Left hindlimb (tissue), 1 donor: ENCODE results near the gene RNF220.
A peak's percentile ranks its signal among the peaks of the same experiment; 100 is the strongest.
"Not testable (repeated sequence)": the region's sequence is repeated elsewhere in the genome, so short reads cannot be mapped to it uniquely, and the experiment has no call there.

ENCODE experiments used
- DNase-seq: peaks from one replicate; pipeline ENCODE4 v3.0.0-alpha.2; 2018

Gene RNF220

DNA sequence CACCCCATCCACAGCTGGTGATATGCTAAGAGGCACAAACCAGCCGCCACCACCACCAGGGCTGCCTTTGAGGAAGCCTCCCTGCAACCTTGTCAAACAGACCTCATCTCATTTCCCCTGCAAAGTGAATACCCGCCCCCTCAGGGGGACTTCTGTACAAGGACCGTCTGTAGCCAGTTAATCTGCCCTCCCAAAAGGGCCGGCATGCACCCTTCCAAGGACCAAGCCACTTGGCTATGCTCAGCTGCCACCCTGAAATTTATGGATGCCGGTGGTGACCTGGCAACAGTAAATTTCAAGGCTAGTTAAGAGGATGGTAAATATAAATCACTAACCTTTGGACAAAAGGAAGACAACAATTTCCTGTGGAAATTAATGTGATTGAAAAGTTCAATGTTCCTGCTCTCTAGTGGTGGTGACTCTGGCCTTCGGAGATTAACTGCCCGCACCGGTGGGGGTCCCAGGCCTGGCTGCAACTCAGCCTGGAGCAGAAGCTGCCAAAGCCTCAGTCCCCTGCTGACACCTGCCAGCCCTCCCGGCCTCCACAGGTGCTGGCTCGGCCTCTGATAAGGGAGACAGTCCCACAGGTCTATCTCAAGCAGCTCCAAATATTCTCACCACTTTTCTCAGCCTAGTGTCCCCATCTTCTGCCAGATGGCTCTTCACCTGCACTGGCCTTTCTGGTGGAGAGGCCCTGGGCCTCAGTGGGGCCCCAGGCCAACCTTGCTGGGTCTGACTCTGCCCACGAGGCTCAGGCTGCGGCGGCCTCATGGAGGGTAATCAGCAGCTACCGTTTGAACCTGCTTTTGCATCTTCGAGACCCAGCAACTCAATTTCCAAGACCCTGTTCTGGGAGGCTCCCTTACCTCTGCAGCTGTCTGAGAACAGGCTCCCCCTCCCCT lies 257.0 kb downstream of the RNF220 start:
- DNase-seq, result no peak

DNA sequence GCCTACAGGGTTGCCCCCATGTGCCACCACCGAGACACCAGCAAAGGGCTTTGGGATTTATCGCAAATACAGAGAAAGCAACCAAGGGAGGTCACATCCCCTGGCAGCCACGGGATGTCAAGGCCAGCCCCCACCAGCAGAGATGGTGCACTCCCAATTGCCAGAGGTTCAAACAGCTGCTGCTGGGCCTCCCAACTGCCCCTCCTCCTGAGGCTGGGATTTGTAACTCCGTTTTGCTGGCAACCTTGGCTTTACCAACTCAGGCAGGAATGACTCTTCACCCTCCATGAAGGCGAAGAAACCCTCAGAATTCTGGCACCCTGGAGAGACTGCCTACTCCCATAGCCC lies 257.6 kb downstream of the RNF220 start:
- no peak for DNase-seq

DNA sequence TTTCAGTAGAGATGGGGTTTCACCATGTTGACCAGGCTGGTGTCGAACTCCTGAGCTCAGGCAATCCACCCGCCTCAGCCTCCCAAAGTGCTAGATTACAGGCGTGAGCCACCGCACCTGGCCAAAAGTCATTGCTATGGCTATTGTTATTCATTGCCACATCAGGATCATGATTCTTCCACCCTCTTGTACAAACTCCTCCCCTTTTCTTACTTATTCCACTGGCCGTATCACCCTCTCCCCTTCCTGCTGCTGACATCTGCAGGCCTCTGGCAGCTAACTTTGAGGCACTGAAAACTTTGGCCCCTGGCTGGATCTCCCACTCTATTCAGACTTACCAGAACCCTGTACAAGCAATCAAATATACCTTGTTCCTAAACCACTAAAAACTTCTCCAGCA lies 258.4 kb downstream of the RNF220 start:
- no peak for DNase-seq

DNA sequence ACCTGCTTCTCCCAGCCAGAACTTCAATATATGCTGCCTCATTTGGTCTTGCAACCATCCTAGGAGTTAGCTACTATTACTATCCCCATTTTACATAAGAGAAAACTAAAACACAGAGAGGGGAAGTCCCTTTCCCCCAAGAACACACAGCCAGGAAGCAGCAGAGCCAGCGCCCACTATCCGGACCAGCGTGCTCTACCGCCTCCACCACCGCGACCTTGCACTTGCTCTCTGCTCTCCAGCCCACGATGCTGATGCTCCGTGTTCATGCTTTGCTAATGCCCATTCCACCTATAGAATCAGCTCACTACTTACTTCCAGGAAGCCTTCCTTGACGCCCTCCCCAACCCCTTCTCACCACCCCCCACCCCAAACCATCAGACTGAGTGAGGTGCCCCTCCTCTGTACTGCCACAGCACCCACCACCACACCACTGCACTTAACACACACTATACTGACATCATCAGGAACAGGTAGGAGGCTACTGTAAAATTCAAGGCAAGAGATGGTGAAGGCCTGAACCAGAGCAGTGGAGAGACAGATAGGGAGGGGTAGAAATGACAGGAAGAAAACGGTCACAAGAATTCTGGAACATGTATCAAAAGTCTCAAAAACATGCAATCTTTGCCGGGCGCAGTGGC lies 259.8 kb downstream of the RNF220 start:
- no peak for DNase-seq

DNA sequence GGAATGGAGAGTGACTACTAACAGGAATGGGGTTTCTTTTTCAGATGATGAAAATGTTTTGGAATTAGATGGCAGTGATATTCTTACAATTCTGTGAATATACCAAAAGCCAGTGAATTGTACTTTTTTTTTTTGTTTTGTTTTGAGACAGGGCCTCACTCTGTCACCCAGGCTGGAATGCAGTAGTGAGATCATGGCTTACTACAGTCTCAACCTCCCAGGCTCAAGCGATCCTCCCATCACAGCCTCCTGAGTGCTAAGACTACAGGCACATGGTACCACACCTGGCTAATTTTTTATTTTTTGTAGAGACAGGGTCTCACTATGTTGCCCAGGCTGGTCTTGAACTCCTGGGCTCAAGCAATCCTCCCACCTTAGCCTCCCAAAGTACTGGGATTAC lies 261.7 kb downstream of the RNF220 start:
- not testable (repeated sequence) for DNase-seq

DNA sequence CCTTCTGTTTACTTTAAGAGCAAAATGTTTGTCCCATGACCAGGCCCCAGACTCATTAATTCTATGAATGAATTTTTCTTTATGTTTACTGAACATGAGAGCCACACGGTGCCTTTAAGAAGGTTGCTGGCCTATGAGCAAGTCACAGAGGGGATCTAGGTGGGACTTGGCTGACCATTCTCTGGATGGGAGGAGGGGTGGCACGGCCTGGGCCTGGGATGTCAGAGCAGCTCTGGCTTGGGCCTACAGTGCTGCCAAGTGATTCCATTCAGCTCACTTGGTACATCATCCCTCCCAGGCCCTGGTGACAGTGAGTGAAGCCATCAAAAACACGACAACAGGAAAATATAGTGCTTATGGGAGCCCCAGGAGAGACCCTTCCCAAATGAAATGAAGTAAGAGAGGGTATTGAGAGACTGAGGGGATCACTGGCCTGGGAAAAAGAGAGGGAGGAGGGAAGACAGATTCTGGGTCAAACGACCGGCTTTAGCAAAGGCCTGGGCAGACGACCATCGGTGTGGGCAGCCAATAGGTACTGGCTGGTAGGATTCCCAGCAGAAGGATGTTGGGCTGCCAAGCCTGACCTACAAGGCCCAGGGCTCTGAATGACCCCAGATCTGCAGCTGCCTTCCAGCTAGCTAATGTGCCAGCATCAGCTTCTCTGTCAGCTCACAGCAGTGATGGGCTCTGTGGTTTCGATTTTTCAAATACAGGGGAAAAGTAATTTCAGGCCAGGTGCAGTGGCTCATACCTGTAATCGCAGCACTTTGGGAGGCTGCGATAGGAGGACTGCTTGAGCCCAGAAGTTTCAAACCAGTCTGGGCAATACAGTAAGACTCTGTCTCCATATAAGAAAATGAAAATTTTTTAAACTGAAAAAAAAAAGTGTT lies 265.9 kb downstream of the RNF220 start:
- DNase-seq, result no peak

DNA sequence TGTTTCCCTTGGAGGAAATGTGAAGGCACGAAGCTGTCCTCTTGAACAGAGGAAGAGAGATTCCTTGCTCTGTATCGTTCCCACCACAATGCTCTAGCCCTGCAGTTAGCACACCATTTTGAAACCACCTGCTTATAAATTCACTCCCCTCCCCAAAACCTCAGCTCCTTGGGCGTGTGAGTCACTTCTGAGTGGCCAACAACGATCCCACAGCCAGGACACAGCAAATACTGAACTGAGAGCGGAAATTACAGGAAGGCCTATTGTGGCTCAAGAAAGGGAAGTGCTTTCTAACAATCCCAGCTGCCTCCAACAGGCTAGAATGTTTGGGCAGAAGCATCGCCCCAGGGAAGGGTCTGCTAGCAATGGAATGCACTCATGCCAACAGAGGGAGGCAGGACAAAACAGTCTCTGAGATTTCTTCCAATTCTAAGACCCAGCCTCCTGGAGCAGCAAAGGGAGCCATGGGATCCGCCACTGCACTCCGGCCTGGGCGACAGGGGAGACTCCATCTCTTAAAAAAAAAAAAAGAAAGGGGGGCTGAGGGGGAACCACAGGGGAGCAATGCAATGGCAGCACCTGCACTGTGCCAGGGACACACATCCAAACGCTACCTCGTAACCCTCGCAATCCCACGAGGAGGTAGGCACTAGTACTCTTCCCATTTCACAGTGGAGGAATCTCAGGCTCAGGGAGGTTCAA lies 267.4 kb downstream of the RNF220 start:
- no peak for DNase-seq

DNA sequence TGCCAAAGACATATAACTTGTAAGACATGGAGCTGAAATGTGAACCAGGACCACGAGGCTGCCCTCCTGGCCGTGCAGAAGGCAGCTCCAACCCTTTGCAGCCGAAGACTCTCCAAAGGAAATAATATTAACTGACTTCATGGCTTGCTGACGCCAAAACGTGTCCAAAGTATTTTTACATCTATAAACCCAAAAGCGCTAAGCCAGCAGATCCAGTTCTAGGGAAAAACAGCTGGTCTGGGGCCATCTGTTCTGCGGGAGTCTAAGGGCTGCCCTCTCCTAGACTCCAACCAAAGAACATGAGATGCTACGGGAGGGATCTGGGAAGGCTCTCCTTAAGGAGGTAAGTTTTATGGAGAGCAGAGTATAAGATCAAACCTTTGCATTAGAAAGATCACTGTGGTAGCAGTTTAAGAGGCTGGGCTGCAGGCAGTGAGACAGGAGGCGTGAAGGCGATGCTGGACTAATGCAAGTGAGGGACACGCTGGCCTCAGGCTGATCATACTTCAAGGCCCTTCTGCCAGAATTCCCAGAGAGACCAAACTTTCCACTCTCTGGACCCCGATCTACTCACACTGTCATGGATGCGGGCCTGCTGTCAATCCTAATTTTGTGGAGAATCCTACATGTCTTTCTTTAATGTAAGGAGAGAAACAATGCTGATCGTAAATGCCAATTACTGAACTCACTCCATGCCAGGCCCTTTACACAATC lies 268.1 kb downstream of the RNF220 start:
- no peak for DNase-seq

DNA sequence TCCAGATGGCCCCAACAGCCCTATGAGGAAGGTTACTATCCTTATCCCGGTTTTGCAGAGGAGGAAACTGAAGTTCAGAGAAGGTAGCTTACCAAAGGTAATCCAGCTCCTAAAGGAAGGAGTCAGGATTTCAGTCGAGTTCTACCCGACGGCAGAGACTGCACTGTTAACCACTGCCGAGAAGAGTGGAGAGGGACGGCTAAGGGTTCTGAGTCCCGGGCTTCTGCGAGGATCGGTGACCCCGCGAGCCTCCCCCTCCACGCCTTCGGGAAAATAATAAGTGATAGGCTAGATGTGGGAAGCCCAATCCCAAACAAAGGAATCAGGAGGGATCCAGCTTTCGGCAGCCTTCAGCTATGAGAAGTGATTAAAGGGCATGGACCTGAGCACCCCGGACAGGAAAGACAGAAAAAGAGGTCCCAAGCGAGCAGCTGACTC lies 268.6 kb downstream of the RNF220 start:
- DNase-seq, result no peak

DNA sequence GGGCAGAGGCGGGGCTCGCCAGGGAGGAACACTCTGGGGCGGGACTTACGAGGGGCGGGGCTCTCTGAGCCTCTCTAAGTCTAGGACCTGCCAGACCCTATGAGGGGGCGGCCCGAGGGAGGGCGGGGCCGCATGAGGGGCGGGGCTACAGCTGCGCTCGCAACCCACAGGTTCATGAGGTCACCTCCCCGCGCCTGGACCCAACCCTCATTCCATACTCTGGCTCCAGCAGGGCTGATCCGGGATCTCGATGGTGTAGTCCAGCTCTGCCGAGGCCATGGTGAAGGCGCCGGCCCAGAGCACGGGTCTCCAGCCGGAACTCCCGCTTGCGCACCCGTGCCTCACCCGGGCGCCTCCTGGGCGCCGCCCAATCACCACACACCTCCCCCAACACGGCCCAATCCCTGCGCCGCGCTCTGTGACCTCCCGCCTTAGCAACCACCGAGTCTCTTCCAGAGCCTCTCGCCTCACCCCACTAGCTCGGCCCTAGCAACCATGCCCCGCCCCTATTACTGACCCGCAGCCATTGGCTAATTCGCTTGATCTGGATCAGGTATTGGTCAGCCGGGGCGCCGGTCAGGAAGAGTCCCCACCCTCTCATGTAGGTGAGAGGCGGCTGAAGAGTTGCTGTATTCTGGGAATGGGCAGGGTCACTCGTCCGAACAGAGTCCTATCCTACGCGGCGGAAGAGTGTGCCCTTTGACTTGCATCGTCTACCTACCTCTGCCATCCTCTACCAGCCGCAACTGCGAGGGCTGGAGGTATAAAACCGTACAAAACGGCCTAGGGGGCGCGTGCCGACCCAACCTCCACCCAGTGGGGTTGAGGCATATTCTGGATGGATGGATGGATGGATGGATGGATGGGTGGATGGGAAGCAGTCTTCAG lies 269.3 kb downstream of the RNF220 start, which contains the start of the genes ARMH1 and TMEM53:
Gene ARMH1, plus strand, starts transcription at position 602 of the 888 bp plus-strand sequence. CDS start 14,984 bp downstream, outside the sequence.
Gene TMEM53, minus strand, starts transcription at position 369 of the 888 bp plus-strand sequence. Its CDS starts 90 bp downstream, at position 279.
- DNase-seq, result peak; percentile 99

DNA sequence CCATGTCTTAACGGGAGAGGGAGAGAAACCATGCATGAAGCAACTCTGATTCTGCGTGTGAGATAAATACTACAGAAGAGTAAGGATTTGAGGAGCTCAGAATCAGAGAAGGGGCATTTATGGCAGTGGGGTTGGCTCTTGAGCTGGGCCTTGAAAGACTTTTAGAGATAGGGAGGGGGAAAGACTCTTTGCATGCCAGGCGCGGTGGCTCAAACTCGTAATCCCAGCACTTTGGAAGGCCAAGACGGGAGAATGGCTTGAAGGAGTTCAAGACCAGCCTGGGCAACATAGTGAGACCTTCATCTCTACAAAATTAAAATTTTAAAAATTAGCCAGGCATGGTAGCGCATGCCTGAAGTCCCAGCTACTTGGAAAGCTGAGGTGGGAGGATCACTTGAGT lies 270.1 kb downstream of the RNF220 start:
- DNase-seq, result no peak

DNA sequence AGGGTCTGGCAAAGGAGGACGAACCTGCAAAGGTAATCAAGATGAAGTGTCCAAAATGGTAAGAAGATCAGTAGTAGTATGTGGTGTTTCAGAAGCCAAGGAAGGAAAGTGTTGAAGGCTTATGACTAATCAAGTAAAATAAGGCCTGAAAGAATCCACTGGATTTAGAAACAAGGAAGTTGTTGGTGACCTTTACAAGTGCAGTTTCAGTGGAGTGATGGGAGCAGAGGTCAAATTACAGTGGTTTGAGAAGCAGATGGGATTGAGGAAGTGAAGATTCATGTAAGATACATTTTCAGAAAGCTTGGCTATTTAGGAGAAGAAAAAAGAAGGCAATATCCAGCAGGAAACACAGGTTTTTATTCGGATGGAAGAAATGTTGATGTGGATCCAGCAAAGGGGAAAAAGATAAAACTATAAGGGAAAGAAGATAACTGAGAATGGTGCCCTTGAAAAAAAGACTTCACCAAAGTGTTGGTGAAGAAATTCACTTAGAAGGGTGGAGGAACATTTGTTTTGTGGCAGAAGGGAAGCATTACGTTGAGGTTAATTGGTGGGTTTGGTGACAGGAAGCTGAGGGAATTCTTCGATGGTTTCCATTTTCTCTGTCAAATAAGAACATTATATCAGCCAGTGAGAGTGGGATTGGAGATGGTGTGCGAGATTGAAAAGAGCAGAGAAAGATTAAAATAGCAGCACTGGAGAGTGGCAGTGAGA lies 271.6 kb downstream of the RNF220 start:
- no peak for DNase-seq

DNA sequence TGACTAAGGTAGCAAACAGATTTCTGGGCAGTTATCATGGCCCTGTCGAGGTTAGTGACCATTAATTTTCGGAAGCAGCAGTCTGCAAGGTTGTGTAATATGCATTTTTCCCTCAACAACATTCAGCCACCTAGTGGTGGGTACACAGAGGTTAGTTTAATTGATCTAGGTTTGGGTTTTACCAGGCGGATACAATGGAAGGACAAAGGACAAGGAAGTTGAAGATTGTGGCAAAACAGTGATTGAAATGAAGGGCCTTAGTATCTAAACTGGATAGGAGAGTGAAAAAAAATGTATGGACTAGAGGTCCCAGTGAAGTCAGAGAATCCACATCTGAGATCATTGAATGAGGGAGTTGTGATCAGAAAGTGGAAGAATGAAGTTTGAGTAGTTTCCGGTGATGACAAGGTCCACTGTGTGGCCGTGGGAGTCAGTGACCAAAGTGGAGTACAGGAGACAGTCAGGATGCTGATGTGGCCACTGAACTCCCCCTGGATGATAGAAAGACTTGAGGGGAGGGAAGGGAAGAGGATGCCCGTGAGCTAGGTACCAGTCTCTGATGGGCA lies 272.2 kb downstream of the RNF220 start:
- DNase-seq, result no peak

DNA sequence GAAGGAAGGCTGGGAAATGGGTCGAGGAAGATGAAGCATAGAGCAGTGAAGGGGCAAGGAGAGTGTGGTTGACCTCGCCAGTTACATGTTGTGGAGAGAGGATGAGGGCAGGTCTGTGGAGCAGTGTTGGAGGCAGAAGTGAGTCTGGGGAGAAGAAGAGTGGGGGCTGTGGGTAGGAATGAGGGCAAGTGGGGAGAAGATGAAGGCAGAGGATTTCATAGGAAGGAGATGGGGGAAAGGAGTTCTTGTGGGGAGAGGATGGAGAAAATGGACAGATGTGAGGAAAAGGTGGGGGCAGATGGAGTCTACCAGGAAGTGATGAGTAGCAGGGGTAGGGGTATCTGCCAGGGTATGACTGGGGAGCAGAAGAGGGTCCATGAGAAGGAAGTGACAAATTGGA lies 273.1 kb downstream of the RNF220 start:
- no peak for DNase-seq

DNA sequence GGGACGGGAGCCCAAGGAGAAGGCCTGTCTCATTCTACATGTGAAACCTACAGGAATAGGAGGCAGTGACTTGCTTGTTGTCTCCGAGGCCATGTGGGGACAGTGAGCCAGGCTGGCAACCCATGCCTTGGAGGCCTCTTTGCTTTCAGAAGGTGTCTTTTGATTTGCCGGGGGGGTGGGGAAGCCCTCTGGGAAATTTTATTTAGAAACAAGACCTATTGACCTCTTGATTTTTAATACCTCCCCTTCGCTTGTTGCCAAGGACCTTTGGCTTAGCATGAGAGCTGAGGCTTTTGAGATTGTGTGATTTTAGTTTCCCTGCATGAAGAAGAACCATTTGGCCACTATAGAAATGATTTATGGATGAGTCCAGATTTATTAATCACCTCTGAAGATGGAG lies 273.6 kb downstream of the RNF220 start:
- DNase-seq, result no peak

DNA sequence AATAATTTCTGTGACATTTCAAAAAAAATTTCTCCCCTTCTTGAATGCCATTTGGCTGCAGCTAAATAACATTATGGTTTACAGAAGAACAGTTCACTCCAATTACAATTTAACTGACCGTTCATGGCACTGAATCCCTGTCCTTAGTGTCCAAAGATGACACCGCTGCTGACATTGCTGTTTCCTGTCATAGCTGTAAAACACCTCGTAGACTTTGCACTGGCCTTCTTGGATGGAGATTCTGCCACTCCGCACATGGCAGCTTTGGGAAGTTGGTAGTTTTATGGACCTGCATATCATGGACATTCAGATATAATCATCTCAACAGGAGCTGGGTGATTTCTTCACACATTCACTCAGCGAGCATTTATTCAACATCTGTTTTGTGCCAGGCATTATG lies 274.4 kb downstream of the RNF220 start:
- DNase-seq, result no peak

DNA sequence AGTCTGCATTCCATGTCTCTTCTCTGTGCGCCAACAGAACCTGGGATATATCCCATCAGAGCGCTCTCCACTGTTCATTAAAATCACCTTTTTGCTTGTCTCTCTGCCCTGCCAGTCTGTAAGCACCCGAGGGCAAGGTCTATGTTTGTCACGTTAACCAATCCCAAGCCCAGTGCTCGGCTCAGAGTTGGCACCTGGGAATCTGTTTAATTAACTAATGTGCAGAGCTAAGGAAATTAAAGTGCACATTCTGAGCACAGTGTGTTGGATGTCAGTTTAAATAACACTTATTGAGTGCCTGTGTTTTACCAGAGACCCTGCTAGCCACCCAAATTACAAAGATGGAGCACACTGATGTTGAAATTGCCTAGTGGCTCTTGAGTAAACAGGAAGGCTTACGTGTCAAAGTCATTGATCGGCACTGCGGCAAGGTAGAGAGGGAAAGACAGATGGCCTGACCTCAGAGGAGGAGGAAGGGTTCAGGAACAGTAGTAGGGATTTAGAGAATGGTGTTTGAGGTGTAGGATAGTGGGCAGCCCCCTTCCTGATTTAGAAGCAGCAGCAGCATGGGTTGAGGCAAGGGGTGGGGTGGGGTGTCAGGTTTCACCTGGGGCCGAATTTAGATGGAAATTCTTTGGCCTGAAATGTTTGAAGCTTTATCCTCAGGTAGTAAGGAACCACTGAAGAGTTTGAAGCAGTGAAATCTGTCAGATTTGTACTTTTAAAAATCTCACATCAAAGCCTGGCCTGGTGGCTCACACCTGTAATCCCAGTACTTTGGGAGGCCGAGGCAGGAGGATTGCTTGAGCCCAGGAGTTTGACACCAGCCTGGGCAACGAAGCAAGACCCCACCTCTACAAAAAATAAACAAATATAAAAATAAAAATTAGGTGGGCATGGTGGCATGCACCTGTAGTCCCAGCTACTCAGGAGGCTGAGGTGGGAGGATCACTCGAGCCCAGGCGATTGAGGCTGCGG lies 277.1 kb downstream of the RNF220 start:
- DNase-seq, result no peak

DNA sequence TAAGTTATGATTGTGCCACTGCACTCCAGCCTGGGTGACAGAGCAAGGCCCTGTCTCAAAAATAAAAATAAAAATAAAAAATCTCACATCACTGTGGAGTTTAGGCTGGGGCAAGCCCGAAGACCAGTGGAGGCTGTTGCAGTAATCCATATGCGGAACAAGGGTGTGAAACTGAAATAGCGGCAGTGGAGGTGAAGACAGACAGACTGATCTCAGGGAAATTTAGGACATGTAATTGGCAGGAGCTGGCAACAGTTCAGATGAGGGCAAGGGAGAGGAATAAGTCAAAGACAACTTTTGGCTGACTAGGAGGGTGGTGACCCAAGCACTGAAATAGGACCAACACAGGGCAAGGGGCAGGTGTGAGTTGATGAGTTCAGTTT lies 277.8 kb downstream of the RNF220 start:
- no peak for DNase-seq
